Adipose tissue (tissue), 3 donors: ENCODE data around the gene DMAP1. TPM values are rescaled to one million over a fixed set of nuclear protein-coding genes. Genes with fewer than 3 reads are reported as not detected.

Experiments
- H3K27ac ChIP-seq: one replicate; pipeline ENCODE4 v1.5.1; 2013; ENCODE audit warnings: low read depth, low read length
- WGBS, 3 donors: extraction: QIAGEN DNeasy Blood & Tissue Kit; methylation state at CpG; one replicate each; pipeline ENCODE4 v1.1.7; 2013; 5-methylcytosine and 5-hydroxymethylcytosine counted together
- polyA plus RNA-seq, 3 donors: library from polyadenylated mRNA; stranded (reverse); fragments of 200-250 nt; gene quantifications; one replicate each; pipeline ENCODE4 v1.2.3, GENCODE V29; 2013
- donor health status: healthy with polysubstance abuse.
- donor health status: Bipolar disorder and iron deficiency.
- donor health status: healthy.

DMAP1 gene
- polyA plus RNA-seq, 3 donors, result 24.5 to 31.0 (median 26.9) TPM

DNA sequence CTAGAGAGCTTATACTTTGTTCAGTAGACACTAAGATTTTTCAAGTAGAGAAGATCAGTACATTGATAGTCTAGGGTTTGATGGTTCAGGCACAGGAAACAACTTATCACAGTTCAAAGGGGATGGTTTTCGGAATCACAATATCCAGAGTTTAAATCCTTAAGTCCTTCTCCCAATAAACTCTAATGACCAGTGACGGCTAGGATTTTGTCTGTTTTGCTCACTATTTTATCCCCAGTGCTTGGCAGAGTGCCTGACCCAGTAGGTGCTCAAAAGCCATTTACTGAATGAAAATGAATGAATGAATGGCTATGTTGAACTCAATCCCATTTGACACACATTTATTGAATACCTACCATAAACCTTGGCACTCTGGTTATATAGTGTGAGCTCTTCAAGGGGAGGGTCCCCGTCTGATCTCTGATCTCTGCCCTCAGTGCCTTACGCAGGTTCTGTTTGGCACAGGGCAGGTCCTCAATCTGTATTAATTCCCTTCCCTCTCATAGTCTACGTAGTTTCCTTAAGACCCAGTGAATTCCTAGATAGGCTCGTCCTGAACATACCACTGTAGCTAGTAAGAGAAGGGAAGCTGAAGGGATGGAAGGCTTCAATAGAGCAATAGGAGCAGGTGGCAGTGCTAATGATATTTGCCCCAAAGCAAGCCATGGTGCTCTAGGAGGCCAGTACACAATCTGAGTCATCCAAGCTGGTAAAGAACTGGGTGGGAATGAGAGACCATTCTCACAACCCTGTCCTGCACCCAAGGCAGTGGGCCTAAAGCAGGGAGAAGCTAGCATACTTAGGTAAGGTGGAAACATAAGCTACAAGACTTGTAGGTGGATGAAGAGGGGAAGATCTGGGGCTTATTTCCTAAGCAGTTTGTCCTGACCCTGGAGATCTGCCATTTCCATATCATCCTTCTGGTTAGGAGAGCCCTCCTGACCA, 53.4 kb downstream of the DMAP1 start:
- WGBS, 3 donors, result 91 to 98% (median 96%) methylated on average over 6 of the region's 6 CpGs
- no peak overlapping the region for H3K27ac ChIP-seq

DNA sequence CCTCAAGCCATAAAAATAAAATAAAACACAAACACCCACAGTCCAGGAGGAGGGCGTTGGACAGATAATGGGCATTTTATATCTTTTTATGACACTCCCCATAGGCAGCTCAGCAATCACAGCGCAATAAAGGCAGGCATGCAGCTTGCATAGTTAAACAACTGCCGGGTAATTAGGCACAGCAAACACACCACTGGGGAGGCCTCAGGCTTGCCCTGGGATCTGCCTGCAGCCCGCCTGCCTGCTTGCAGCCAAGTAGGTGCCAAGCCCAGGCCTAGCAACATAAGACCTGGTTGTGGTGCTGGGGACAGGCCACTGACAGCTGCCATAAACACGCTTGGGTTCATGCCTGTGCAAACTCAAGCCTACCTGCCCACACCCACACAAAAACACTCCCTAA, 54.2 kb downstream of the DMAP1 start:
- WGBS, 3 donors, result 89 to 94% (median 94%) methylated on average over 5 of the region's 5 CpGs
- H3K27ac ChIP-seq, result no peak overlapping the region

DNA sequence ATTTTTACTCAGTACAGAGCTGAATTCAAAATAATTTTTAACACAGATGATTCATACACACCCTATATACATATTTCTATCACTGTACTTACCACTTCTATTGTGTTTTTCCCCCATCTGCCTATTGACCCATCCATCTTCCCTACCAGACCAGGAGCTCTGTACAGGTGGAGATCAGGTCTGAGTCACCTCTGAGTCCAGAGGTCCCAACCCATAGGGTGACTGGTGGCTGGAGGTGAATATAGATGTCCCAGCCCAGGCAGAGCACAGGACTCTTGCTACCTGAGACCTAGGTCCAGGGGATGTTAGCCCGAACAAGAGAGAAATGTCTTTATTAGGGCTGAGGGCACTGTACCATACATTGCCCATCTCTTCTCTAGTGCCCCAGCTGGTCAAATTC, 54.8 kb downstream of the DMAP1 start:
- H3K27ac ChIP-seq, result no peak overlapping the region

More for the DNA sequence above, 54.8 kb downstream of the DMAP1 start:
- 93 to 100% (median 97%) methylated on average over 1 of the region's 1 CpG for WGBS, 3 donors

Other genes starting within 250 kb of the DMAP1 start
- 10 to 100 TPM; 10.0 to 21.3 (median 14.6) TPM for gene DPH2, start 243.5 kb upstream of the DMAP1 start, polyA plus RNA-seq
- gene ATP6V0B, start 238.5 kb upstream of the DMAP1 start, polyA plus RNA-seq, result 100 to 1,000 TPM in 2 of 3 donors, 10 to 100 TPM in 1; 88.1 to 140 (median 123) TPM
- gene B4GALT2, start 234.3 kb upstream of the DMAP1 start, polyA plus RNA-seq, result 10 to 100 TPM; 20.7 to 43.7 (median 36.7) TPM
- gene CCDC24, start 221.9 kb upstream of the DMAP1 start, polyA plus RNA-seq, result 1 to 10 TPM; 1.8 to 5.9 (median 3.7) TPM
- gene SLC6A9, start 182.0 kb upstream of the DMAP1 start, polyA plus RNA-seq, result 1 to 10 TPM; 1.6 to 2.2 (median 2.1) TPM
- under 1 TPM in 1 of 3 donors, not detected in 2; 0.01 TPM for gene KLF17, start 94.7 kb upstream of the DMAP1 start, polyA plus RNA-seq
- not detected for gene KLF18, start 71.8 kb upstream of the DMAP1 start, polyA plus RNA-seq
- 10 to 100 TPM; 23.1 to 36.3 (median 33.3) TPM for gene ERI3, start 141.8 kb downstream of the DMAP1 start, polyA plus RNA-seq
- gene RNF220, start 191.8 kb downstream of the DMAP1 start, polyA plus RNA-seq, result 10 to 100 TPM; 33.3 to 60.4 (median 46.9) TPM